ENCODE results near the gene PITPNC1. TPM values are rescaled to one million over a fixed set of nuclear protein-coding genes. Genes with fewer than 3 reads are reported as not detected.

The PITPNC1 gene
- total RNA-seq, 6 donors from 2014 or later: 8.5 to 23.3 (median 13.7) TPM

GRCh38 chr17:67466251-67466796 lies 89.2 kb downstream of the PITPNC1 start:
- no peaks in the 10 kb centered on the region for H3K27me3 ChIP-seq
- WGBS, 2 donors: 86 to 90% methylated on average over 4 of the region's 4 CpGs
- H3K36me3 ChIP-seq: no peaks in the 10 kb centered on the region
- ATAC-seq (ENCODE audit: low FRiP score in 2 of 2) (no peak), DNase-seq (no peak)
- no peak overlapping the region for H3K27ac ChIP-seq
- no peak overlapping the region for H3K4me3 ChIP-seq
- TF ChIP-seq POLR2A (IDR thresholded peaks at IDR 0.05): no peak
- no peak for TF ChIP-seq CTCF (IDR thresholded peaks at IDR 0.05)
- TF ChIP-seq POLR2AphosphoS5 (IDR thresholded peaks at IDR 0.05): no peak
- H3K4me1 ChIP-seq: peaks cover 0 to 16% (median 13%) of the 10 kb centered on the region in 4 donors
- no peaks in the 10 kb centered on the region for H3K9me3 ChIP-seq

- DNase-seq (no peak), ATAC-seq (ENCODE audit: low FRiP score in 2 of 2) (no peak)
- Histone ChIP-seq H3K27ac (no peak overlapping the region), H3K36me3 (no peaks in the 10 kb centered on the region), H3K4me3 (no peak overlapping the region), H3K27me3 (no peaks in the 10 kb centered on the region), H3K9me3 (no peaks in the 10 kb centered on the region), H3K4me1 (peaks cover 0 to 16% (median 13%) of the 10 kb centered on the region in 4 donors)
- TF ChIP-seq EP300 (IDR thresholded peaks at IDR 0.05) (no peak), CTCF (IDR thresholded peaks at IDR 0.05) (no peak), POLR2AphosphoS5 (IDR thresholded peaks at IDR 0.05) (no peak), POLR2A (IDR thresholded peaks at IDR 0.05) (no peak)
- WGBS, 2 donors: 86 to 87% methylated on average over 8 of the region's 8 CpGs
These were observed 90.7 kb downstream of the PITPNC1 start for GRCh38 chr17:67467500-67468455.

GRCh38 chr17:67469208-67469980 lies 92.3 kb downstream of the PITPNC1 start:
- Histone ChIP-seq H3K4me3 (no peak overlapping the region), H3K27ac (peak overlapping the region; percentile 20 to 70 (median 64)), H3K4me1 (peaks cover 0 to 22% (median 14%) of the 10 kb centered on the region in 4 donors), H3K36me3 (no peaks in the 10 kb centered on the region), H3K9me3 (no peaks in the 10 kb centered on the region), H3K27me3 (no peaks in the 10 kb centered on the region)
- WGBS, 2 donors: 47 to 70% methylated on average over 3 to 11 of the region's 13 CpGs
- DNase-seq (peak in 1 of 2 donors; percentile 43), ATAC-seq (ENCODE audit: low FRiP score in 2 of 2) (peak in 1 of 2 donors; percentile 40)
- TF ChIP-seq POLR2AphosphoS5 (IDR thresholded peaks at IDR 0.05) (no peak), EP300 (IDR thresholded peaks at IDR 0.05) (no peak), CTCF (IDR thresholded peaks at IDR 0.05) (no peak), POLR2A (IDR thresholded peaks at IDR 0.05) (no peak)

GRCh38 chr17:67470163-67470562 lies 93.1 kb downstream of the PITPNC1 start:
- ATAC-seq (ENCODE audit: low FRiP score in 2 of 2) (no peak), DNase-seq (no peak)
- Histone ChIP-seq H3K27me3 (no peaks in the 10 kb centered on the region), H3K27ac (peak overlapping the region in 2 of 4 donors; percentile 38 to 70), H3K4me3 (no peak overlapping the region), H3K9me3 (no peaks in the 10 kb centered on the region), H3K36me3 (no peaks in the 10 kb centered on the region), H3K4me1 (peaks cover 4 to 30% (median 22%) of the 10 kb centered on the region in 4 donors)
- 100% methylated on average over 1 of the region's 1 CpG for WGBS, 2 donors
- no peak for TF ChIP-seq CTCF (IDR thresholded peaks at IDR 0.05)
- no peak for TF ChIP-seq POLR2A (IDR thresholded peaks at IDR 0.05)
- no peak for TF ChIP-seq EP300 (IDR thresholded peaks at IDR 0.05)
- no peak for TF ChIP-seq POLR2AphosphoS5 (IDR thresholded peaks at IDR 0.05)

All from upper lobe of left lung (tissue), 6 donors.